HUES48 (cell line): ENCODE data around the gene CCDC57.

ENCODE experiments used
- H3K27ac ChIP-seq: one replicate; pipeline ENCODE4 v1.7.0; 2013; ENCODE audit warnings: low read depth, low read length, inconsistent platforms
- H3K27me3 ChIP-seq: 2 replicates; pipeline ENCODE4 v1.6.1; 2013; ENCODE audit warnings: mild to moderate bottlenecking, low read length; ENCODE audit not compliant: control insufficient read depth, insufficient read depth
- H3K36me3 ChIP-seq: 2 replicates; pipeline ENCODE4 v1.6.1; 2013; ENCODE audit warnings: low read length; ENCODE audit not compliant: control insufficient read depth, insufficient read depth
- H3K4me1 ChIP-seq: 2 replicates; pipeline ENCODE4 v1.6.1; 2013; ENCODE audit warnings: mild to moderate bottlenecking, low read length; ENCODE audit not compliant: control insufficient read depth, insufficient read depth
- H3K4me3 ChIP-seq: 2 replicates; pipeline ENCODE4 v1.5.1; 2013; ENCODE audit warnings: mild to moderate bottlenecking, low read depth, low read length
- H3K9ac ChIP-seq: 2 replicates; pipeline ENCODE4 v1.6.1; 2013; ENCODE audit warnings: mild to moderate bottlenecking, low read depth, low read length, moderate library complexity
- H3K9me3 ChIP-seq: 2 replicates; pipeline ENCODE4 v1.6.1; 2013; ENCODE audit warnings: low read length; ENCODE audit not compliant: control insufficient read depth, insufficient read depth

Gene CCDC57

GRCh38 chr17:82252511-82253178 is 40.0 kb upstream of the CCDC57 start:
- Histone ChIP-seq H3K4me1 (no peaks in the 10 kb centered on the region), H3K4me3 (no peak overlapping the region), H3K36me3 (peaks cover 88% of the 10 kb centered on the region), H3K27ac (no peak overlapping the region), H3K9me3 (no peaks in the 10 kb centered on the region), H3K9ac (no peak overlapping the region), H3K27me3 (no peaks in the 10 kb centered on the region)

GRCh38 chr17:82250868-82251500 is 38.3 kb upstream of the CCDC57 start:
- H3K27me3 ChIP-seq, result no peaks in the 10 kb centered on the region
- no peak overlapping the region for H3K4me3 ChIP-seq
- H3K27ac ChIP-seq, result no peak overlapping the region
- H3K36me3 ChIP-seq, result peaks cover 88% of the 10 kb centered on the region
- no peaks in the 10 kb centered on the region for H3K4me1 ChIP-seq
- H3K9ac ChIP-seq, result no peak overlapping the region
- H3K9me3 ChIP-seq, result no peaks in the 10 kb centered on the region

GRCh38 chr17:82249896-82250581 is 37.4 kb upstream of the CCDC57 start:
- Histone ChIP-seq H3K9me3 (no peaks in the 10 kb centered on the region), H3K4me1 (no peaks in the 10 kb centered on the region), H3K27ac (no peak overlapping the region), H3K36me3 (peaks cover 88% of the 10 kb centered on the region), H3K4me3 (no peak overlapping the region), H3K27me3 (no peaks in the 10 kb centered on the region), H3K9ac (no peak overlapping the region)

GRCh38 chr17:82248815-82249674 is 36.4 kb upstream of the CCDC57 start:
- H3K27me3 ChIP-seq, result no peaks in the 10 kb centered on the region
- no peaks in the 10 kb centered on the region for H3K9me3 ChIP-seq
- H3K9ac ChIP-seq, result no peak overlapping the region
- H3K36me3 ChIP-seq, result peaks cover 96% of the 10 kb centered on the region
- no peak overlapping the region for H3K27ac ChIP-seq
- no peaks in the 10 kb centered on the region for H3K4me1 ChIP-seq
- H3K4me3 ChIP-seq, result no peak overlapping the region

GRCh38 chr17:82247856-82248671 is 35.4 kb upstream of the CCDC57 start:
- Histone ChIP-seq H3K4me3 (no peak overlapping the region), H3K27me3 (no peaks in the 10 kb centered on the region), H3K9me3 (no peaks in the 10 kb centered on the region), H3K27ac (no peak overlapping the region), H3K4me1 (no peaks in the 10 kb centered on the region), H3K36me3 (peaks cover 100% of the 10 kb centered on the region), H3K9ac (no peak overlapping the region)

GRCh38 chr17:82247182-82247823 is 34.7 kb upstream of the CCDC57 start:
- no peak overlapping the region for H3K4me3 ChIP-seq
- H3K9ac ChIP-seq, result no peak overlapping the region
- no peaks in the 10 kb centered on the region for H3K27me3 ChIP-seq
- peaks cover 100% of the 10 kb centered on the region for H3K36me3 ChIP-seq
- no peaks in the 10 kb centered on the region for H3K9me3 ChIP-seq
- H3K27ac ChIP-seq, result no peak overlapping the region
- H3K4me1 ChIP-seq, result no peaks in the 10 kb centered on the region

GRCh38 chr17:82246365-82247181 is 33.9 kb upstream of the CCDC57 start:
- no peak overlapping the region for H3K27ac ChIP-seq
- no peaks in the 10 kb centered on the region for H3K27me3 ChIP-seq
- H3K9me3 ChIP-seq, result no peaks in the 10 kb centered on the region
- H3K9ac ChIP-seq, result no peak overlapping the region
- no peaks in the 10 kb centered on the region for H3K4me1 ChIP-seq
- H3K4me3 ChIP-seq, result no peak overlapping the region
- H3K36me3 ChIP-seq, result peaks cover 92% of the 10 kb centered on the region

- Histone ChIP-seq H3K4me1 (no peaks in the 10 kb centered on the region), H3K9ac (no peak overlapping the region), H3K4me3 (no peak overlapping the region), H3K27me3 (no peaks in the 10 kb centered on the region), H3K27ac (no peak overlapping the region), H3K9me3 (no peaks in the 10 kb centered on the region), H3K36me3 (peaks cover 89% of the 10 kb centered on the region)
Observed at GRCh38 chr17:82246040-82246364, 33.4 kb upstream of the CCDC57 start.

- Histone ChIP-seq H3K27ac (no peak overlapping the region), H3K9me3 (no peaks in the 10 kb centered on the region), H3K36me3 (peaks cover 83% of the 10 kb centered on the region), H3K4me1 (no peaks in the 10 kb centered on the region), H3K27me3 (no peaks in the 10 kb centered on the region), H3K4me3 (no peak overlapping the region), H3K9ac (no peak overlapping the region)
Observed at GRCh38 chr17:82245134-82246039, 32.7 kb upstream of the CCDC57 start.
